SK-N-SH (cell line): Measurements from ENCODE around the gene RABGGTA. TPM values are rescaled to one million over a fixed set of nuclear protein-coding genes. Genes with fewer than 3 reads are reported as not detected.

Experiments used
- CTCF ChIA-PET: fragments of 300-600, 350-600 bp; formaldehyde crosslinking; extraction: SDS; loops from one replicate; lab custom pipeline; 2021; lab: Yijun Ruan, JAX
- POLR2A ChIA-PET: fragments of 350-600 bp; sonication (Branson Sonifier 250); formaldehyde crosslinking; extraction: SDS; loops from one replicate; lab custom pipeline; 2020; ENCODE audit warnings: antibody characterized with exemption, inconsistent platforms; lab: Yijun Ruan, JAX
- DNase-seq: peaks from one replicate; pipeline ENCODE4 v3.0.0; 2012
- H2AFZ ChIP-seq: fragments of 200-600 bp; sonication (generic); 2 replicates; pipeline ENCODE4 v1.8.1; 2016; ENCODE audit warnings: antibody characterized with exemption, mild to moderate bottlenecking, low read depth
- H3F3A ChIP-seq: fragments of 200-600 bp; sonication (generic); replicated peaks from 2 replicates; pipeline ENCODE3; 2016; ENCODE audit warnings: antibody characterized with exemption, mild to moderate bottlenecking; ENCODE audit not compliant: insufficient read depth
- H3K27ac ChIP-seq, 2 experiments: fragments of 200-500 bp in 1 of 2; fragments of 200-600 bp in 1 of 2; sonication (Bioruptor generic) in 1 of 2; sonication (generic), shearing (Covaris generic) in 1 of 2; 2 replicates each; pipeline versions ENCODE4 v1.5.1 to v1.6.1; 2014 to 2016; ENCODE audit warnings: low read depth in 2 of 2, inconsistent platforms in 1 of 2, low read length in 1 of 2, mild to moderate bottlenecking in 1 of 2, mixed read lengths in 1 of 2
- H3K27me3 ChIP-seq: fragments of 200-600 bp; sonication (generic), shearing (Covaris generic); 2 replicates; pipeline ENCODE4 v1.6.1; 2016; ENCODE audit warnings: mixed run types; ENCODE audit not compliant: insufficient read depth
- H3K36me3 ChIP-seq, 2 experiments: fragments of 200-500 bp in 1 of 2; fragments of 200-600 bp in 1 of 2; sonication (Bioruptor generic) in 1 of 2; sonication (generic) in 1 of 2; replicated peaks in 1 of 2; 2 replicates each; pipeline versions ENCODE3 to v1.5.1; 2014 to 2016; ENCODE audit warnings: low read length in 1 of 2, mild to moderate bottlenecking in 1 of 2; ENCODE audit not compliant: insufficient read depth in 2 of 2, control insufficient read depth in 1 of 2
- H3K4me1 ChIP-seq, 2 experiments: fragments of 200-500 bp in 1 of 2; fragments of 200-600 bp in 1 of 2; sonication (Bioruptor generic) in 1 of 2; sonication (generic), shearing (Covaris generic) in 1 of 2; 2 replicates each; pipeline versions ENCODE4 v1.5.1 to v1.6.1; 2014 to 2016; ENCODE audit warnings: low read depth in 1 of 2, low read length in 1 of 2, mixed run types in 1 of 2; ENCODE audit not compliant: insufficient read depth in 2 of 2, control insufficient read depth in 1 of 2
- H3K4me2 ChIP-seq: fragments of 200-600 bp; sonication (generic), shearing (Covaris generic); 2 replicates; pipeline ENCODE4 v1.6.1; 2017; ENCODE audit warnings: mixed run types
- H3K4me3 ChIP-seq, 2 experiments: fragments of 200-500 bp in 1 of 2; fragments of 200-600 bp in 1 of 2; sonication (Bioruptor generic) in 1 of 2; sonication (generic), shearing (Covaris generic) in 1 of 2; 2 replicates each; pipeline versions ENCODE4 v1.5.1 to v1.8.1; 2014 to 2016; ENCODE audit warnings: low read depth in 2 of 2, inconsistent platforms in 1 of 2, low read length in 1 of 2, mild to moderate bottlenecking in 1 of 2, mixed read lengths in 1 of 2, moderate library complexity in 1 of 2
- H3K79me2 ChIP-seq: fragments of 200-600 bp; sonication (generic); 2 replicates; pipeline ENCODE4 v1.8.1; 2017; ENCODE audit warnings: mild to moderate bottlenecking; ENCODE audit not compliant: insufficient read depth
- H3K9ac ChIP-seq: fragments of 200-600 bp; sonication (generic); 2 replicates; pipeline ENCODE4 v1.6.1; 2017; ENCODE audit warnings: mixed run types
- H3K9me2 ChIP-seq: fragments of 200-600 bp; sonication (generic); 2 replicates; pipeline ENCODE4 v1.6.1; 2017; ENCODE audit warnings: mixed run types
- H3K9me3 ChIP-seq: fragments of 200-600 bp; sonication (generic); 2 replicates; pipeline ENCODE4 v1.6.1; 2017; ENCODE audit warnings: mixed run types, mild to moderate bottlenecking, moderate library complexity
- H4K20me1 ChIP-seq: fragments of 200-600 bp; sonication (generic); 2 replicates; pipeline ENCODE4 v1.6.1; 2017; ENCODE audit warnings: mild to moderate bottlenecking, mixed run types; ENCODE audit not compliant: insufficient read depth
- CHD2 ChIP-seq: fragments of 150-350 bp; IDR thresholded peaks from 2 replicates; pipeline ENCODE4 v1.6.1; 2018; ENCODE audit warnings: low read length; ENCODE audit not compliant: partially characterized antibody
- CTCF ChIP-seq: fragments of 200-600 bp; sonication (generic); IDR thresholded peaks from 2 replicates; pipeline ENCODE4 v1.6.1; 2017; ENCODE audit warnings: antibody characterized with exemption, mild to moderate bottlenecking, moderate library complexity
- EZH2phosphoT487 ChIP-seq: fragments of 200-600 bp; sonication (generic); IDR thresholded peaks from 2 replicates; pipeline ENCODE4 v1.6.1; 2017; ENCODE audit warnings: low read depth, mixed run types, mild to moderate bottlenecking, antibody characterized with exemption, moderate library complexity, borderline replicate concordance
- FOXM1 ChIP-seq: IDR thresholded peaks from 2 replicates; pipeline ENCODE4 v1.4.0; 2012; ENCODE audit warnings: low read depth, mild to moderate bottlenecking
- GATA2 ChIP-seq: sonication (generic); formaldehyde crosslinking; IDR thresholded peaks from 2 replicates; pipeline ENCODE4 v1.5.0; 2020; ENCODE audit warnings: mild to moderate bottlenecking, missing genetic modification reagents
- JUND ChIP-seq: IDR thresholded peaks from 2 replicates; pipeline ENCODE4 v1.4.0; 2012
- MEF2A ChIP-seq: IDR thresholded peaks from 2 replicates; pipeline ENCODE4 v1.4.0; 2012; ENCODE audit warnings: low read depth, borderline replicate concordance
- MXI1 ChIP-seq: IDR thresholded peaks from 2 replicates; pipeline ENCODE4 v1.6.1; 2012; ENCODE audit warnings: mild to moderate bottlenecking, low read depth, low read length, improper control_type of control experiment
- NFIC ChIP-seq: IDR thresholded peaks from 2 replicates; pipeline ENCODE4 v1.4.0; 2012; ENCODE audit warnings: borderline replicate concordance
- NRF1 ChIP-seq: IDR thresholded peaks from 2 replicates; pipeline ENCODE4 v1.6.1; 2012; ENCODE audit warnings: low read depth, mild to moderate bottlenecking, low read length
- POLR2AphosphoS5 ChIP-seq: IDR thresholded peaks from 2 replicates; pipeline ENCODE4 v1.6.1; 2012; ENCODE audit warnings: low read depth, low read length
- RXRA ChIP-seq: IDR thresholded peaks from 2 replicates; pipeline ENCODE4 v1.4.0; 2012; ENCODE audit warnings: low read depth, mild to moderate bottlenecking, borderline replicate concordance
- TAF1 ChIP-seq: IDR thresholded peaks from 2 replicates; pipeline ENCODE4 v1.6.1; 2012; ENCODE audit warnings: low read depth, mild to moderate bottlenecking, low read length, moderate library complexity, borderline replicate concordance
- TEAD4 ChIP-seq: IDR thresholded peaks from 2 replicates; pipeline ENCODE4 v1.4.0; 2012; ENCODE audit warnings: mild to moderate bottlenecking, borderline replicate concordance; ENCODE audit not compliant: insufficient read depth
- YY1 ChIP-seq: IDR thresholded peaks from 2 replicates; pipeline ENCODE4 v1.4.0; 2012; ENCODE audit warnings: low read depth, mild to moderate bottlenecking
- WGBS: methylation state at CpG from one replicate; pipeline ENCODE4 v1.1.6; 2017; ENCODE audit warnings: low lambda C conversion rate; 5-methylcytosine and 5-hydroxymethylcytosine counted together
- polyA plus RNA-seq, 3 experiments: library from polyadenylated mRNA; depleted of rRNA; stranded (reverse); fragments of >200 nt; gene quantifications; 2 replicates each; pipeline ENCODE4 v1.2.3, GENCODE V29; 2012
- TF ChIP-seq, protein P1 (sequence below): IDR thresholded peaks from 2 replicates; pipeline ENCODE4 v1.4.0; 2012; ENCODE audit warnings: low read depth, borderline replicate concordance
- TF ChIP-seq, protein P2 (sequence below): IDR thresholded peaks from 2 replicates; pipeline ENCODE4; 2012
- TF ChIP-seq, protein P3 (sequence below): IDR thresholded peaks from 2 replicates; pipeline ENCODE4 v1.4.0; 2012; ENCODE audit warnings: low read depth

RABGGTA gene
- polyA plus RNA-seq, 1 of the 3 experiments (the other 2 are of a cell fraction): 59.4 TPM

GRCh38 chr14:24260780-24261157 lies 10.6 kb downstream of the RABGGTA start:
- Histone ChIP-seq H3K9ac (no peak overlapping the region), H3K9me3 (no peaks in the 10 kb centered on the region), H4K20me1 (no peaks in the 10 kb centered on the region), H2AFZ (no peak overlapping the region), H3F3A (peaks cover 5% of the 10 kb centered on the region), H3K9me2 (no peaks in the 10 kb centered on the region), H3K79me2 (no peaks in the 10 kb centered on the region), H3K4me1 (peaks cover 0 to 3% of the 10 kb centered on the region in 2 experiments; a peak in 1 of 4 replicates), H3K4me3 (no peak overlapping the region), H3K27ac (no peak overlapping the region), H3K4me2 (no peak overlapping the region), H3K36me3 (peaks cover 3 to 4% of the 10 kb centered on the region in 2 experiments), H3K27me3 (no peaks in the 10 kb centered on the region)
- no peak for DNase-seq
- ChIA-PET CTCF (interaction anchor here (1.6 to 3.7 kb wide), 2 partner anchors 11 to 18 kb away, joined by 3 to 20 read pairs; partner anchors contain the start of genes RABGGTA and TINF2), POLR2A (no interaction called here)
- TF ChIP-seq GATA2 (no peak), NRF1 (no peak), CHD2 (no peak), EZH2phosphoT487 (no peak), MXI1 (no peak), JUND (no peak), NFIC (no peak), TEAD4 (no peak), MEF2A (no peak), RXRA (no peak), TAF1 (no peak), FOXM1 (no peak), POLR2AphosphoS5 (no peak), YY1 (no peak), CTCF (no peak)
- TF ChIP-seq, protein P1, sequence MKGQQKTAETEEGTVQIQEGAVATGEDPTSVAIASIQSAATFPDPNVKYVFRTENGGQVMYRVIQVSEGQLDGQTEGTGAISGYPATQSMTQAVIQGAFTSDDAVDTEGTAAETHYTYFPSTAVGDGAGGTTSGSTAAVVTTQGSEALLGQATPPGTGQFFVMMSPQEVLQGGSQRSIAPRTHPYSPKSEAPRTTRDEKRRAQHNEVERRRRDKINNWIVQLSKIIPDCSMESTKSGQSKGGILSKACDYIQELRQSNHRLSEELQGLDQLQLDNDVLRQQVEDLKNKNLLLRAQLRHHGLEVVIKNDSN: no peak
- TF ChIP-seq, protein P2, sequence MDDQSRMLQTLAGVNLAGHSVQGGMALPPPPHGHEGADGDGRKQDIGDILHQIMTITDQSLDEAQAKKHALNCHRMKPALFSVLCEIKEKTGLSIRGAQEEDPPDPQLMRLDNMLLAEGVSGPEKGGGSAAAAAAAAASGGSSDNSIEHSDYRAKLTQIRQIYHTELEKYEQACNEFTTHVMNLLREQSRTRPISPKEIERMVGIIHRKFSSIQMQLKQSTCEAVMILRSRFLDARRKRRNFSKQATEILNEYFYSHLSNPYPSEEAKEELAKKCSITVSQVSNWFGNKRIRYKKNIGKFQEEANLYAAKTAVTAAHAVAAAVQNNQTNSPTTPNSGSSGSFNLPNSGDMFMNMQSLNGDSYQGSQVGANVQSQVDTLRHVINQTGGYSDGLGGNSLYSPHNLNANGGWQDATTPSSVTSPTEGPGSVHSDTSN: no peak
- TF ChIP-seq, protein P3, sequence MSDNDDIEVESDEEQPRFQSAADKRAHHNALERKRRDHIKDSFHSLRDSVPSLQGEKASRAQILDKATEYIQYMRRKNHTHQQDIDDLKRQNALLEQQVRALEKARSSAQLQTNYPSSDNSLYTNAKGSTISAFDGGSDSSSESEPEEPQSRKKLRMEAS: no peak
- 83% methylated on average over 3 of the region's 4 CpGs for WGBS
